SHP77 (cell line): Measurements from ENCODE around the gene GRK1.
"Not testable (repeated sequence)": the region's sequence is repeated elsewhere in the genome, so short reads cannot be mapped to it uniquely, and the experiment has no call there.

ENCODE experiments used
- DNase-seq, 2 experiments: peaks; one replicate each; lab custom pipeline; 2025; lab: John Stamatoyannopoulos, UW

The GRK1 gene

GRCh38 chr13:113666951-113667701 is at the start of gene GRK1:
TSS of gene GRK1 (plus strand) at chr13:113667219. CDS start at chr13:113667387, 168 bp downstream.
- no peak for DNase-seq

GRCh38 chr13:113617961-113618360 is 49.1 kb upstream of the GRK1 start:
- no peak for DNase-seq

GRCh38 chr13:113618455-113618854 is 48.6 kb upstream of the GRK1 start:
- DNase-seq: no peak

- DNase-seq: no peak
Measured at GRCh38 chr13:113620036-113620796, 46.8 kb upstream of the GRK1 start.

GRCh38 chr13:113621046-113621445 is 46.0 kb upstream of the GRK1 start:
- no peak for DNase-seq

GRCh38 chr13:113621498-113621897 is 45.5 kb upstream of the GRK1 start:
- peak; percentile 72 to 74 for DNase-seq

- DNase-seq: not testable (repeated sequence)
Measured at GRCh38 chr13:113621986-113622550, 45.0 kb upstream of the GRK1 start.

- no peak for DNase-seq
Measured at GRCh38 chr13:113622791-113623490, 44.1 kb upstream of the GRK1 start.

- DNase-seq: no peak
Measured at GRCh38 chr13:113623491-113624234, 43.4 kb upstream of the GRK1 start.

GRCh38 chr13:113624235-113624587 is 42.8 kb upstream of the GRK1 start:
- DNase-seq: no peak

- not testable (repeated sequence) for DNase-seq
Measured at GRCh38 chr13:113624640-113625304, 42.2 kb upstream of the GRK1 start.

- no peak for DNase-seq
Measured at GRCh38 chr13:113625965-113626721, 40.9 kb upstream of the GRK1 start.

- no peak for DNase-seq
Measured at GRCh38 chr13:113627136-113627535, 39.9 kb upstream of the GRK1 start.

GRCh38 chr13:113628291-113629270 is 38.4 kb upstream of the GRK1 start:
- no peak for DNase-seq

- DNase-seq: no peak
Measured at GRCh38 chr13:113629866-113630265, 37.2 kb upstream of the GRK1 start.

GRCh38 chr13:113630296-113630695 is 36.7 kb upstream of the GRK1 start:
- DNase-seq: no peak

GRCh38 chr13:113630804-113631203 is 36.2 kb upstream of the GRK1 start:
- DNase-seq: no peak

- DNase-seq: no peak
Measured at GRCh38 chr13:113631341-113632095, 35.5 kb upstream of the GRK1 start.
